NCI-H460 (cell line): ENCODE data around the gene THBS1. TPM values are rescaled to one million over a fixed set of nuclear protein-coding genes. Genes with fewer than 3 reads are reported as not detected.

Source experiments
- DNase-seq: peaks from one replicate; pipeline ENCODE4 v3.0.0-alpha.2; 2016; ENCODE audit warnings: low read depth; ENCODE audit errors: extremely low read depth
- total RNA-seq: library from RNA; depleted of rRNA; stranded (reverse); fragments of >200 nt; shearing (Covaris generic); gene quantifications from 2 replicates; pipeline ENCODE4 v1.2.3, GENCODE V29; 2014

Gene THBS1
- total RNA-seq, 1 experiment from 2014 or later, result 0.35 TPM

GRCh38 chr15:39573287-39573686 lies 7.6 kb upstream of the THBS1 start:
- no peak for DNase-seq

- DNase-seq, result no peak
Observed at GRCh38 chr15:39573844-39574243, 7.0 kb upstream of the THBS1 start.

GRCh38 chr15:39574427-39574826 lies 6.5 kb upstream of the THBS1 start:
- DNase-seq, result no peak

- DNase-seq, result no peak
Observed at GRCh38 chr15:39575180-39575579, 5.7 kb upstream of the THBS1 start.

GRCh38 chr15:39578851-39579486 lies 1.9 kb upstream of the THBS1 start:
- no peak for DNase-seq

GRCh38 chr15:39579487-39580116 lies 1.3 kb upstream of the THBS1 start:
- peak; percentile 54 for DNase-seq

GRCh38 chr15:39580117-39580484 lies 778 bp upstream of the THBS1 start:
- DNase-seq, result peak; percentile 70

- DNase-seq, result no peak
Observed at GRCh38 chr15:39581242-39581792, 438 bp downstream of the THBS1 start.

- no peak for DNase-seq
Observed at GRCh38 chr15:39581793-39582285, 960 bp downstream of the THBS1 start.

GRCh38 chr15:39582286-39582976 lies 1.6 kb downstream of the THBS1 start:
- no peak for DNase-seq

- DNase-seq, result no peak
Observed at GRCh38 chr15:39582977-39583595, 2.2 kb downstream of the THBS1 start.

- DNase-seq, result no peak
Observed at GRCh38 chr15:39583596-39584265, 2.9 kb downstream of the THBS1 start.

GRCh38 chr15:39584266-39584659 lies 3.4 kb downstream of the THBS1 start:
- DNase-seq, result no peak

- DNase-seq, result no peak
Observed at GRCh38 chr15:39584662-39585388, 3.9 kb downstream of the THBS1 start.

- DNase-seq, result no peak
Observed at GRCh38 chr15:39585389-39585841, 4.5 kb downstream of the THBS1 start.

- no peak for DNase-seq
Observed at GRCh38 chr15:39585871-39586301, 5.0 kb downstream of the THBS1 start.

GRCh38 chr15:39586387-39587095 lies 5.7 kb downstream of the THBS1 start:
- no peak for DNase-seq

- no peak for DNase-seq
Observed at GRCh38 chr15:39587096-39587721, 6.3 kb downstream of the THBS1 start.
